ENCODE data around the gene LGR6.

LGR6 gene

GRCh38 chr1:202291961-202292712, 98.5 kb downstream of the LGR6 start:
- no peak for TF ChIP-seq SIN3A (IDR thresholded peaks at IDR 0.05; ENCODE audit: borderline replicate concordance, insufficient read depth, low read length)
- no peak for TF ChIP-seq POLR2AphosphoS5 (IDR thresholded peaks at IDR 0.05; ENCODE audit: low read depth, low read length)
- no peak for TF ChIP-seq FOXP2 (optimal IDR thresholded peaks at IDR 0.05; ENCODE audit: borderline replicate concordance, extremely low read depth, extremely low read length, insufficient read depth)
- no peak for TF ChIP-seq REST (IDR thresholded peaks at IDR 0.05; ENCODE audit: insufficient read depth in 1 of 2, low read depth in 2 of 2, low read length in 2 of 2)
- TF ChIP-seq TAF1 (IDR thresholded peaks at IDR 0.05; ENCODE audit: borderline replicate concordance, insufficient read depth, low read length) = no peak

DNA sequence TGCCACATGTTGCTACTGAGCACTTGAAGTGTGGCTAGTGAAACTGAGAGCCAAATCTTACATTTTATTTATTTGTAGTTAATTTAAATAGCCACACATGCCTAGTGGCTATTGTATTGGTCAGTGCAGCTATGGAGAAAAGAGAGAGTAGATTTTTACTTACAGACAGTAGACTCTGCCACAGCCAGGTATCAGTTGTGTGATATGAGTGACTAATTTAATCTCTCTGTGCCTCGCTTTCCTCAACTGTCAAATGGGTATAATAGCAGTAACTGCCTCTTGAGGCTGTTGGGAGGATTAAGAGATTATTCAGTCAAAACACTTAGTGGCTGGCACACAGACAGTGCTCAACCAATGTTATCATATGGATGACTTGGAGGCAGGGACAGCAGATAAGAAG, 99.2 kb downstream of the LGR6 start:
- TF ChIP-seq SIN3A (IDR thresholded peaks at IDR 0.05; ENCODE audit: borderline replicate concordance, insufficient read depth, low read length) = no peak

GRCh38 chr1:202293569-202293968, 100.0 kb downstream of the LGR6 start:
- TF ChIP-seq TAF1 (IDR thresholded peaks at IDR 0.05; ENCODE audit: borderline replicate concordance, insufficient read depth, low read length) = no peak
- no peak for TF ChIP-seq POLR2AphosphoS5 (IDR thresholded peaks at IDR 0.05; ENCODE audit: low read depth, low read length)
- no peak for TF ChIP-seq REST (IDR thresholded peaks at IDR 0.05; ENCODE audit: insufficient read depth in 1 of 2, low read depth in 2 of 2, low read length in 2 of 2)
- TF ChIP-seq FOXP2 (optimal IDR thresholded peaks at IDR 0.05; ENCODE audit: borderline replicate concordance, extremely low read depth, extremely low read length, insufficient read depth) = no peak
- TF ChIP-seq SIN3A (IDR thresholded peaks at IDR 0.05; ENCODE audit: borderline replicate concordance, insufficient read depth, low read length) = no peak

DNA sequence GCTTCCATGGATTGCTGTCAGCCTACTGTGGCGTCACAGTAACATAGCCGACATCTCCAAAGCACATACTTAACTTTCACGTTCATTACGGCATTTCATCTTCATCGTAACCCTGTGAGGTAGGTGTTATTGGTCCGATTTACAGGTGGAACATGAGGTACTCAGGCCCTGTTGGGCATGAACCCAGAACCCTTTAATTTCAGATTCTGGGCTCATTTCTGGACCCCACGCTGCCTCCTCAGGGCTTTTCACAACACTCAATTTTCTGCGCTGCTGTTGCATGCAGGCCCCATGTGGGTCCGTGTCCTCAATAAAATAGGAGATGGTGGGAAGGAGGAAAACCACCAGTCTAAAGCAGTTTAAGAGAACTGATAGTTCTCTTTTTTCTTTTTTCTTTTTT, 108.6 kb downstream of the LGR6 start:
- TF ChIP-seq POLR2AphosphoS5 (IDR thresholded peaks at IDR 0.05; ENCODE audit: low read depth, low read length) (no peak), SIN3A (IDR thresholded peaks at IDR 0.05; ENCODE audit: borderline replicate concordance, insufficient read depth, low read length) (no peak), REST (IDR thresholded peaks at IDR 0.05; ENCODE audit: insufficient read depth in 1 of 2, low read depth in 2 of 2, low read length in 2 of 2) (no peak), FOXP2 (optimal IDR thresholded peaks at IDR 0.05; ENCODE audit: borderline replicate concordance, extremely low read depth, extremely low read length, insufficient read depth) (no peak), TAF1 (IDR thresholded peaks at IDR 0.05; ENCODE audit: borderline replicate concordance, insufficient read depth, low read length) (no peak)

DNA sequence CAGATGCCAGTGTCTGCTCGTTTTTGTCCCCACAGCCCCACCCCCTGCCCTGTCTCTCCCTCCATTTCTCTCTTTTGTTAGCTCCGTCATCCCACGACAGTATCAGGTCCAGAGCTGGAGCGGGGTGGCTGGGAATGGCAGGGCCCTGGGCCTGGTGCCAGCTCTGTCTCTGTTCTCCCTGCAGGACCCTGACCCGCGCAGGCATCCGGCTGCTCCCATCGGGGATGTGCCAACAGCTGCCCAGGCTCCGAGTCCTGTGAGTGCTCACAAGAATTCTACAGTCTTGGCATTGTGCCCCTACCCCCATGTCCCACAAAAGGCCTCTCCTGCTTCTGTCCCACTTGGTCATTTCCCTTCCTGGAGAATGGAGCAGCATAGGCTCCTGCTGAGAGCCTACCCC, 110.8 kb downstream of the LGR6 start:
- TF ChIP-seq POLR2AphosphoS5 (IDR thresholded peaks at IDR 0.05; ENCODE audit: low read depth, low read length) (no peak), SIN3A (IDR thresholded peaks at IDR 0.05; ENCODE audit: borderline replicate concordance, insufficient read depth, low read length) (no peak), REST (IDR thresholded peaks at IDR 0.05; ENCODE audit: insufficient read depth in 1 of 2, low read depth in 2 of 2, low read length in 2 of 2) (no peak), TAF1 (IDR thresholded peaks at IDR 0.05; ENCODE audit: borderline replicate concordance, insufficient read depth, low read length) (no peak)

All from PFSK-1 (cell line).